HAP-1 (cell line): ENCODE results near the gene KCNAB1.
"Not testable (repeated sequence)": the region's sequence is repeated elsewhere in the genome, so short reads cannot be mapped to it uniquely, and the experiment has no call there.

Experiments
- DNase-seq, 2 experiments: peaks; one replicate each; pipeline ENCODE4 v3.0.0-alpha.2; 2016 to 2020; ENCODE audit warnings: low spot score in 2 of 2
- H3K27me3 ChIP-seq: fragments of 250-450 bp; sonication (Bioruptor Pico); 2 replicates; pipeline ENCODE4 v1.5.1; 2020; ENCODE audit warnings: low read depth, mild to moderate bottlenecking, moderate library complexity
- H3K36me3 ChIP-seq: fragments of 250-450 bp; sonication (Bioruptor Pico); replicated peaks from 2 replicates; pipeline ENCODE4 v1.5.1; 2020; ENCODE audit warnings: mild to moderate bottlenecking
- H3K4me1 ChIP-seq: fragments of 250-450 bp; sonication (Bioruptor Pico); 2 replicates; pipeline ENCODE4 v1.5.1; 2020; ENCODE audit warnings: mild to moderate bottlenecking
- H3K4me3 ChIP-seq: fragments of 250-450 bp; sonication (Bioruptor Pico); 2 replicates; pipeline ENCODE4 v1.5.1; 2020; ENCODE audit warnings: mild to moderate bottlenecking, moderate library complexity
- H3K9me3 ChIP-seq: fragments of 250-450 bp; sonication (Bioruptor Pico); 2 replicates; pipeline ENCODE4 v1.5.1; 2020; ENCODE audit warnings: mild to moderate bottlenecking, moderate library complexity
- in situ Hi-C: fragments of 300-500 bp; cut with MboI; formaldehyde crosslinking; loops from 3 replicates; pipeline ENCODE4 v1.14.3; 2020; ENCODE audit warnings: low sequenced_read_pairs, inconsistent platforms, mixed read lengths

The KCNAB1 gene

GRCh38 chr3:156258301-156258700 lies 137.9 kb downstream of the KCNAB1 start:
- no peaks in the 10 kb centered on the region for H3K4me1 ChIP-seq
- peaks cover 3% of the 10 kb centered on the region; the same call in 1 of the 2 replicates for H3K27me3 ChIP-seq
- no peaks in the 10 kb centered on the region for H3K9me3 ChIP-seq
- in situ Hi-C loops, result no loop called here
- no peak overlapping the region for H3K4me3 ChIP-seq
- H3K36me3 ChIP-seq, result no peaks in the 10 kb centered on the region
- DNase-seq, result no peak

GRCh38 chr3:156259896-156260295 lies 139.5 kb downstream of the KCNAB1 start:
- no peaks in the 10 kb centered on the region for H3K4me1 ChIP-seq
- H3K27me3 ChIP-seq, result peaks cover 8% of the 10 kb centered on the region; the same call in 1 of the 2 replicates
- in situ Hi-C loops, result no loop called here
- H3K36me3 ChIP-seq, result no peaks in the 10 kb centered on the region
- no peak overlapping the region for H3K4me3 ChIP-seq
- no peak for DNase-seq
- no peaks in the 10 kb centered on the region for H3K9me3 ChIP-seq

GRCh38 chr3:156260331-156260730 lies 140.0 kb downstream of the KCNAB1 start:
- Histone ChIP-seq H3K4me1 (no peaks in the 10 kb centered on the region), H3K36me3 (no peaks in the 10 kb centered on the region), H3K9me3 (no peaks in the 10 kb centered on the region), H3K27me3 (peaks cover 8% of the 10 kb centered on the region; the same call in 1 of the 2 replicates), H3K4me3 (no peak overlapping the region)
- no peak for DNase-seq
- in situ Hi-C loops, result no loop called here

GRCh38 chr3:156264771-156265170 lies 144.4 kb downstream of the KCNAB1 start:
- Histone ChIP-seq H3K9me3 (no peaks in the 10 kb centered on the region), H3K4me3 (no peak overlapping the region), H3K27me3 (peaks cover 8% of the 10 kb centered on the region; the same call in 1 of the 2 replicates), H3K36me3 (no peaks in the 10 kb centered on the region), H3K4me1 (no peaks in the 10 kb centered on the region)
- no peak for DNase-seq
- in situ Hi-C loops, result no loop called here

- no peaks in the 10 kb centered on the region for H3K27me3 ChIP-seq
- no peaks in the 10 kb centered on the region for H3K36me3 ChIP-seq
- DNase-seq, result no peak
- H3K9me3 ChIP-seq, result no peaks in the 10 kb centered on the region
- in situ Hi-C loops, result no loop called here
- H3K4me1 ChIP-seq, result no peaks in the 10 kb centered on the region
- no peak overlapping the region for H3K4me3 ChIP-seq
Measured at GRCh38 chr3:156271508-156271907, 151.1 kb downstream of the KCNAB1 start.

- in situ Hi-C loops, result no loop called here
- DNase-seq, result no peak
- no peak overlapping the region for H3K4me3 ChIP-seq
- H3K36me3 ChIP-seq, result no peaks in the 10 kb centered on the region
- no peaks in the 10 kb centered on the region for H3K27me3 ChIP-seq
- no peaks in the 10 kb centered on the region for H3K4me1 ChIP-seq
- no peaks in the 10 kb centered on the region for H3K9me3 ChIP-seq
Measured at GRCh38 chr3:156271995-156272719, 151.8 kb downstream of the KCNAB1 start.

GRCh38 chr3:156273111-156273694 lies 152.8 kb downstream of the KCNAB1 start:
- Histone ChIP-seq H3K9me3 (no peaks in the 10 kb centered on the region), H3K4me1 (no peaks in the 10 kb centered on the region), H3K4me3 (no peak overlapping the region), H3K36me3 (no peaks in the 10 kb centered on the region), H3K27me3 (peaks cover 2% of the 10 kb centered on the region; the same call in 1 of the 2 replicates)
- in situ Hi-C loops, result no loop called here
- DNase-seq, result no peak

- no peaks in the 10 kb centered on the region for H3K4me1 ChIP-seq
- in situ Hi-C loops, result no loop called here
- no peak overlapping the region for H3K4me3 ChIP-seq
- peaks cover 2% of the 10 kb centered on the region; the same call in 1 of the 2 replicates for H3K27me3 ChIP-seq
- no peaks in the 10 kb centered on the region for H3K9me3 ChIP-seq
- no peaks in the 10 kb centered on the region for H3K36me3 ChIP-seq
- DNase-seq, result no peak
Measured at GRCh38 chr3:156274791-156275190, 154.4 kb downstream of the KCNAB1 start.

- H3K27me3 ChIP-seq, H3K36me3 ChIP-seq, H3K4me1 ChIP-seq, in situ Hi-C loops, H3K4me3 ChIP-seq, DNase-seq, H3K9me3 ChIP-seq: not testable (repeated sequence)
Measured at GRCh38 chr3:156284637-156285036, 164.3 kb downstream of the KCNAB1 start.

GRCh38 chr3:156285626-156286025 lies 165.2 kb downstream of the KCNAB1 start:
- Histone ChIP-seq H3K27me3 (peaks cover 12% of the 10 kb centered on the region), H3K4me1 (no peaks in the 10 kb centered on the region), H3K4me3 (no peak overlapping the region), H3K9me3 (no peaks in the 10 kb centered on the region), H3K36me3 (no peaks in the 10 kb centered on the region)
- DNase-seq, result no peak
- in situ Hi-C loops, result no loop called here

GRCh38 chr3:156290924-156291271 lies 170.5 kb downstream of the KCNAB1 start:
- Histone ChIP-seq H3K4me3 (peak overlapping the region; percentile 9), H3K4me1 (no peaks in the 10 kb centered on the region), H3K27me3 (peaks cover 34% of the 10 kb centered on the region), H3K36me3 (no peaks in the 10 kb centered on the region), H3K9me3 (no peaks in the 10 kb centered on the region)
- DNase-seq, result peak in 1 of 2 experiments; percentile 9
- in situ Hi-C loops, result no loop called here

- Histone ChIP-seq H3K36me3 (no peaks in the 10 kb centered on the region), H3K4me1 (no peaks in the 10 kb centered on the region), H3K9me3 (no peaks in the 10 kb centered on the region), H3K4me3 (peak overlapping the region; percentile 9), H3K27me3 (peaks cover 34% of the 10 kb centered on the region)
- DNase-seq, result peak in 1 of 2 experiments; percentile 15
- in situ Hi-C loops, result no loop called here
Measured at GRCh38 chr3:156291272-156292123, 171.1 kb downstream of the KCNAB1 start.

GRCh38 chr3:156293566-156293965 lies 173.2 kb downstream of the KCNAB1 start:
- H3K27me3 ChIP-seq, result peaks cover 34% of the 10 kb centered on the region

GRCh38 chr3:156297582-156297981 lies 177.2 kb downstream of the KCNAB1 start:
- no peaks in the 10 kb centered on the region for H3K36me3 ChIP-seq
- H3K9me3 ChIP-seq, result no peaks in the 10 kb centered on the region
- H3K4me3 ChIP-seq, result no peak overlapping the region
- no peak for DNase-seq
- in situ Hi-C loops, result no loop called here
- peaks cover 6% of the 10 kb centered on the region for H3K27me3 ChIP-seq
- no peaks in the 10 kb centered on the region for H3K4me1 ChIP-seq

More at GRCh38 chr3:156293566-156293965, 173.2 kb downstream of the KCNAB1 start:
- Histone ChIP-seq H3K4me3 (no peak overlapping the region), H3K36me3 (no peaks in the 10 kb centered on the region), H3K9me3 (no peaks in the 10 kb centered on the region), H3K4me1 (no peaks in the 10 kb centered on the region)
- in situ Hi-C loops, result no loop called here
- no peak for DNase-seq
